Activated T-helper 1 cell treated with anti-CD3 and anti-CD28 coated beads, Interleukin-12 subunit alpha, Interleukin-12 subunit beta, Interleukin-2, Interleukin-4 antibody, amounts not matched to agents 30 ng/mL and 10 ng/mL and 1 ng/mL, durations not matched to agents 14 hours and 24 hours and 36 hours (primary cell): ENCODE results near the gene ATXN1L. TPM values are rescaled to one million over a fixed set of nuclear protein-coding genes. Genes with fewer than 3 reads are reported as not detected.
"Not testable (repeated sequence)": the region's sequence is repeated elsewhere in the genome, so short reads cannot be mapped to it uniquely, and the experiment has no call there.

Experiments used
- DNase-seq: peaks from one replicate; pipeline ENCODE4 v3.0.0; 2021; ENCODE audit warnings: low spot score
- H3K27ac Mint-ChIP-seq: one replicate; pipeline ENCODE4 v1.8.0; 2021; ENCODE audit warnings: mild to moderate bottlenecking, mixed read lengths
- H3K27me3 Mint-ChIP-seq: one replicate; pipeline ENCODE4 v1.8.0; 2022; ENCODE audit warnings: mild to moderate bottlenecking, moderate library complexity, mixed read lengths; ENCODE audit not compliant: insufficient read depth
- H3K36me3 Mint-ChIP-seq: one replicate; pipeline ENCODE4 v1.8.0; 2021; ENCODE audit warnings: low read depth, mixed read lengths
- H3K4me1 Mint-ChIP-seq: one replicate; pipeline ENCODE4 v1.8.0; 2021; ENCODE audit warnings: low read depth, mixed read lengths
- H3K4me3 Mint-ChIP-seq: one replicate; pipeline ENCODE4 v1.8.0; 2021; ENCODE audit warnings: mild to moderate bottlenecking, moderate library complexity, mixed read lengths
- H3K9me3 Mint-ChIP-seq: one replicate; pipeline ENCODE4 v1.8.0; 2021; ENCODE audit warnings: mixed read lengths
- intact Hi-C: fragments of 100-400 bp; cut with micrococcal nuclease; formaldehyde crosslinking; loops from one replicate; pipeline ENCODE4 v1.15.1; 2024
- total RNA-seq: library from RNA; stranded (reverse); gene quantifications from 2 replicates; pipeline ENCODE4 v1.2.3, GENCODE V29; 2022

Gene ATXN1L
- total RNA-seq, 1 donor from 2014 or later, result 20.1 TPM

DNA sequence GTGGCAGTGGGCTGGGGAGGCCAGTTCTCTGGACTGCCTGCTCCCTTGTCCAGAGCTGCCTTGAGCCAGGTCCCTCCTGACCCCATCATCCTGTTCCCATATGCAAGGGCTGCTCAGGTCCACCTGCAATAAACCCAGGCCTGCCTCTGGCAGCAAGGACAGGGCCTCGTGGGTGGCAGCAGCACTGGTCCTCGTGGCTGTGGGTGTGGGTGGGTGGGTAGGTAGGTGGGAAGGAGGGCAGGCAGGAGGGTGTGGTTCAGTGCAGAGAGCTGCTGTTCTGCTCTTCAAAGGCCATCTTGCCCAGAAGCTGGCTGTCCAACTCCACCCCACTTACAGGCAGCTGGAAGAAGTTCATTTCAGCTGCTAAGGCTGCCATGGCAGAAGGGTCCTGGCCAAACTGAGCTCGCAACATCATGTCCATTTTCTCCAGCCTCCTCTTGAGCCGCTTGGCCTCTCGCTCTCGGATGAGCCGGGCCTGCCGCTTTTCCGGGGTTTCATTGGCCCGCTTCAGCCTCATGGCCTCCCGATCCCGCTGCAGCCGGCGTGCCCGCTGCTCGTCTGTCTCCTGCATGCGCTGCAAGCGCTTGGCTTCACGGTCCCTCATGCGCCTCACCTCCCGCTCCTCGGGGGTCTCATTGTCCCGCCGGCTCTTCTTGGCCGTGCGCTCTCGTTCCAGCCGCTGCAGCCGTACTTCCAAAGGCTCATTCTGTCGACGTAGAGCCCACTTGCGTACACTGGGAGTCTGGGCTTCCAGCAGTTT lies 14.2 kb downstream of the ATXN1L start:
- Mint-ChIP-seq H3K27ac (no peak overlapping the region), H3K9me3 (no peaks in the 10 kb centered on the region), H3K36me3 (peaks cover 13% of the 10 kb centered on the region), H3K4me3 (no peak overlapping the region), H3K27me3 (no peaks in the 10 kb centered on the region), H3K4me1 (peaks cover 17% of the 10 kb centered on the region)
- DNase-seq, result no peak
- intact Hi-C loops, result no loop called here

DNA sequence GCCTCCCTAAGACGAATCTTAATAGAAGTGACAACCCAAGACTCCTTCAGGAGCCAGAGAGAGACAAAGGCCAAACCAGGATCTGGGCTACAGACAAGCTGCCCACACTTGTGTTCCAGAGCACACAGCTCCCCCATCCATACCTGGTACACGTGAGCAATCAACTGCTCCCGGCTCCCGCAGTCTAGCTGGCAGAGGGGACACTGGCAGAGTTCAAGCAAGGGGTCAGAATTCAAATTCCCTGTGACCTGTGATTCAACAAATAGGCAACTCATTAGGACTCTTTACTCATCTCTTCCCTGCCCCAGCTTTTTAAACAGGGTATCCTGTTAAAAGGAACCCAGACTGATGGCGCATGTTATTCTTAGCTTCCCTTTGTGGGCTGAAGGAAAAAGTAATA lies 18.2 kb downstream of the ATXN1L start:
- Mint-ChIP-seq H3K36me3 (peaks cover 6% of the 10 kb centered on the region), H3K4me1 (no peaks in the 10 kb centered on the region)

DNA sequence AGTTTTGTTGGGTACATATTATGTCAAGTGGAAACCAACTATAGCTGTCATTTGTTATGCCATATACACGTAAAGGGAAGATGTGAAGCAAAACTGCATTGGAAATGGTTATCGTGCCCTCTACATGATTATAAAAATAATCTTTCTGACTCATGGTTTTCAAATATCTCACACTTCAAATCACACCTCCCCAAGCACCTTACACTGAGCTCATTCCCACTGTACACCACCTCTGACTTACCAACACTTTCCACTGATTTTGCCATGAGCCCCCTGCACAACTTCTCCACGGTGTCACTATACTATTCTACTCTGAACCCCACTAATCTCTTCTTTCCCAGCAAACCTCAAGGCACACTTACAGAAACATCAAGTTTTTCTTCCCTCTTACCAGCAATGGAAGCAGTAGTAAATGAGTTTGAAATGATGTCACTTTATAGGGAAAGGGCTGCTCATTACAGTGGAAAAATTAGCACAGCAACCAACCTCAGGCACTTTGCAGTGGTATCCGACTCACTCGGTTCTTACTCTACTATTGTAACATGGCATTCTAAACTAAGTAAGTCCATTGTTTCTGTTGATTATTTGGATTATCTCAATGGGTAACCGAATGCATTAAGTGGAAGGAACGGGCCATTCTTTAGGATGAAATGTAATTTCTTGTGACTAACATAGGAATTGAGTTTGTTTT lies 19.5 kb downstream of the ATXN1L start:
- Mint-ChIP-seq H3K27me3 (no peaks in the 10 kb centered on the region), H3K9me3 (no peaks in the 10 kb centered on the region), H3K27ac (no peak overlapping the region), H3K4me1 (peaks cover 6% of the 10 kb centered on the region), H3K4me3 (no peak overlapping the region), H3K36me3 (peaks cover 8% of the 10 kb centered on the region)
- no peak for DNase-seq
- intact Hi-C loops, result no loop called here

More for the DNA sequence above, 18.2 kb downstream of the ATXN1L start:
- Mint-ChIP-seq H3K4me3 (no peak overlapping the region), H3K27me3 (no peaks in the 10 kb centered on the region), H3K9me3 (no peaks in the 10 kb centered on the region), H3K27ac (no peak overlapping the region)
- intact Hi-C loops, result no loop called here
- DNase-seq, result no peak

DNA sequence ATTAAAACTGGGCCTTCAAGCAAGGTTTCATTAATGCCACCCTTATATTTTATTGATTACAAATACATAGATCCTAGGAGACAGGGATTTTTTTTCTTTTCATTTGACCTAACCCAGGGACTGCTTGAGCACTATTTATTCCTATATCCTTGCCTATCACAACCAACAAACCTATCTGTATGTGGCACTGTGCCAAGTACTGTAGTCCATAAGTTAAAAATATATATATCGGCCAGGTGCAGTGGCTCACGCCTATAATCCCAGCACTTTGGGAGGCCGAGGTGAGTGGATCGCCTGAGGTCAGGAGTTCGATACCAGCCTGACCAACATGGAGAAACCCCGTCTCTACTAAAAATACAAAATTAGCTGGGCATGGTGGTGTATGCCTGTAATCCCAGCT lies 21.4 kb downstream of the ATXN1L start:
- DNase-seq, H3K36me3 Mint-ChIP-seq, H3K27me3 Mint-ChIP-seq, H3K4me3 Mint-ChIP-seq, H3K27ac Mint-ChIP-seq, intact Hi-C loops, H3K9me3 Mint-ChIP-seq: not testable (repeated sequence)
- H3K4me1 Mint-ChIP-seq, result peaks cover 14% of the 10 kb centered on the region

GRCh38 chr16:71867939-71868338 lies 22.2 kb downstream of the ATXN1L start:
- intact Hi-C loops, result no loop called here
- Mint-ChIP-seq H3K4me3 (no peak overlapping the region), H3K36me3 (peaks cover 8% of the 10 kb centered on the region), H3K9me3 (no peaks in the 10 kb centered on the region), H3K27ac (no peak overlapping the region), H3K4me1 (peaks cover 17% of the 10 kb centered on the region), H3K27me3 (peaks cover 2% of the 10 kb centered on the region)
- DNase-seq, result no peak

DNA sequence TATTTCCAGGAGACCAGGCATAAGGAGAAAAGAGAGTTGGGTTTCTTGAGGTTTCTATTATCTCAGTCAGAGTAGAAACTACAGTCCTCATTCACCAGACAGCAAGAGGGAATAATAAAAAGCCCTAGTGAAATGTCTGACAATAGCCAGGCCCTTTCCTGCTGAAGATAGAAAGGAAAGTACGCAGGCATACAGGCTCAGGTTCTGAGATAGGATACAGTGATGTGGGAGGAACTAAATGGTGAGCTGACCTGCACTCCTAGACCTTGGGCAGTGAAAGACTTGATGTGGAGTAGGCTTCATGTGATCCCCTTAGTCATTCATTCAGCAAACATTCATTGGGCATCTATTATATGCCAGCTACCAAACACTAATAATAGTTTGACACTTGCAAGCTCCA lies 23.3 kb downstream of the ATXN1L start:
- no peaks in the 10 kb centered on the region for H3K9me3 Mint-ChIP-seq
- H3K27me3 Mint-ChIP-seq, result peaks cover 2% of the 10 kb centered on the region
- intact Hi-C loops, result no loop called here
- H3K36me3 Mint-ChIP-seq, result peaks cover 8% of the 10 kb centered on the region
- peaks cover 20% of the 10 kb centered on the region for H3K4me1 Mint-ChIP-seq
- no peak overlapping the region for H3K27ac Mint-ChIP-seq
- no peak overlapping the region for H3K4me3 Mint-ChIP-seq
- no peak for DNase-seq

- peaks cover 7% of the 10 kb centered on the region for H3K36me3 Mint-ChIP-seq
- peaks cover 20% of the 10 kb centered on the region for H3K4me1 Mint-ChIP-seq
- DNase-seq, result no peak
- H3K4me3 Mint-ChIP-seq, result no peak overlapping the region
- H3K27ac Mint-ChIP-seq, result no peak overlapping the region
- intact Hi-C loops, result no loop called here
- peaks cover 2% of the 10 kb centered on the region for H3K27me3 Mint-ChIP-seq
- H3K9me3 Mint-ChIP-seq, result no peaks in the 10 kb centered on the region
Measured at GRCh38 chr16:71870818-71871217, 25.0 kb downstream of the ATXN1L start.

GRCh38 chr16:71873199-71873598 lies 27.4 kb downstream of the ATXN1L start:
- Mint-ChIP-seq H3K36me3 (peaks cover 10% of the 10 kb centered on the region), H3K27ac (no peak overlapping the region), H3K27me3 (peaks cover 2% of the 10 kb centered on the region), H3K9me3 (no peaks in the 10 kb centered on the region), H3K4me1 (peaks cover 20% of the 10 kb centered on the region), H3K4me3 (peak overlapping the region; percentile 40)
- DNase-seq, result no peak
- intact Hi-C loops, result no loop called here

DNA sequence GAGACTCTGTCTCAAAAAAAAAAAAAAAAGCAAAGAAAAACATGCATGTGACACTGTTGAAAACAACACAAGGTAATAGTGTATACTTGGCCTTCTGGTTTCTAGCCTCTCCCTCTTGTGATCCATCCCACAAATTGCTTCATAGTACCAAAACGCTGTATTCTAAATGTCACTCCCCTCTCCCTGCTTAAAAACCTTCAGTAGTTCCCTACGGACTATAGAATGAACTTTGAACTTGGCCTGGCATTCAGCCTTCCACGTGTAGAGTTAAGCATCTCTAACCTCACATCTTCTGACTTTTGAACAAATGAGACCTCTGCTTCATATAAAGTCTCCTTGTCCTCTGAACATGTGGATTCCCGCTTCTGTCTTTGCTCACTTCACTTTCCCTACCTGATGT lies 33.1 kb downstream of the ATXN1L start:
- Mint-ChIP-seq H3K27ac (no peak overlapping the region), H3K9me3 (no peaks in the 10 kb centered on the region), H3K4me1 (peaks cover 39% of the 10 kb centered on the region), H3K4me3 (no peak overlapping the region), H3K36me3 (peaks cover 18% of the 10 kb centered on the region), H3K27me3 (peaks cover 2% of the 10 kb centered on the region)
- intact Hi-C loops, result no loop called here
- no peak for DNase-seq

GRCh38 chr16:71880176-71880575 lies 34.4 kb downstream of the ATXN1L start:
- H3K4me3 Mint-ChIP-seq, result no peak overlapping the region
- H3K27ac Mint-ChIP-seq, result no peak overlapping the region
- no peak for DNase-seq
- no peaks in the 10 kb centered on the region for H3K9me3 Mint-ChIP-seq
- peaks cover 2% of the 10 kb centered on the region for H3K27me3 Mint-ChIP-seq
- H3K4me1 Mint-ChIP-seq, result peaks cover 50% of the 10 kb centered on the region
- peaks cover 16% of the 10 kb centered on the region for H3K36me3 Mint-ChIP-seq
- intact Hi-C loops, result loop anchor here (2.0 to 10.0 kb wide), 3 partner anchors 15 to 315 kb away; partner anchors contain the start of gene IST1

- Mint-ChIP-seq H3K27ac (peak overlapping the region; percentile 73), H3K27me3 (peaks cover 13% of the 10 kb centered on the region), H3K9me3 (no peaks in the 10 kb centered on the region), H3K36me3 (peaks cover 12% of the 10 kb centered on the region), H3K4me1 (peaks cover 54% of the 10 kb centered on the region), H3K4me3 (peak overlapping the region; percentile 80)
- intact Hi-C loops, result loop anchor here (1.0 to 10.0 kb wide), 5 partner anchors 40 to 318 kb away; partner anchors contain the start of genes AP1G1 and PHLPP2
- DNase-seq, result peak; percentile 73
Measured at GRCh38 chr16:71882505-71883167, 36.9 kb downstream of the ATXN1L start.

DNA sequence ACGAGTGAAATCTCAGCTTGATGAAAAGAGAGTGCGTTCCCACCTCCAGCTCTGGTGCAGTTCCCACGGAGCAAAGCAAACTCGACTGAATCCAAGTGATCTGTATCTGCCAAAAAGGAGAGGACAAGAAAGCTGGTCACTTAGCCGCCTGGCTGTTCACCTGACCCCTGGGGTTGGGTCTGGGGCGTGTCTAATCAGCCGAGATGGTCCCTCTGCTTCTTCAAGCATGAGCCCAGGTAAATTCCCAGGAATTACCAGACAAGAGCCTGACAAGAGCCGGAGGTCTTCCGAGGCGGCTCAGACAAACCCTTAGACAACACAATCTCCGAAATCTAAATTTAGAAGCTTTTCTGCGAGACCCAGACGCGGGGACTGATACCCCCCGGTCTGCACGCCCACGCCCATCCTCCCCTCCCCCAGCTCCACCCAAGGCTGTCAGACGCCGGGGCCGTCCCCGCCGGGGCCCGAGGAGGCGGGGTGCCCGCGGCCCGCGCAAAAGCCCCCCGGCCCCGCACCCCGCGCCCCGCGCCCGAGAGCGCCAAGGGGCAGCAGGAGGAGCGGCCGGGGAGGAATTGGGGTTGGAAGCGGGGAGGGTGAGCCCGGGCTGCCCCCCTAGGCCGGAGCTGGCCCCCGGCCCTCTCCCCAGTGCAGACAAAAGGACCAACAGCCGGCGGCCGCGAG lies 37.5 kb downstream of the ATXN1L start:
- Mint-ChIP-seq H3K27ac (peak overlapping the region; percentile 73), H3K27me3 (peaks cover 13% of the 10 kb centered on the region), H3K36me3 (peaks cover 12% of the 10 kb centered on the region), H3K4me1 (peaks cover 54% of the 10 kb centered on the region), H3K4me3 (peak overlapping the region; percentile 80), H3K9me3 (no peaks in the 10 kb centered on the region)
- peak; percentile 12 for DNase-seq
- intact Hi-C loops, result loop anchor here (10.0 kb wide), 1 partner anchor 319 kb away; no protein-coding TSS in a partner anchor
